Right cardiac atrium (tissue), 5 donors: ENCODE measurements around the gene RAPGEFL1. TPM values are rescaled to one million over a fixed set of nuclear protein-coding genes. Genes with fewer than 3 reads are reported as not detected.
"Not testable (repeated sequence)": the region's sequence is repeated elsewhere in the genome, so short reads cannot be mapped to it uniquely, and the experiment has no call there.

Experiments
- ATAC-seq, 2 donors: fragments of 200-7000 bp; cut with Tn5 transposase; one replicate each; pipeline versions ENCODE4 v1.8.0 to v1.9.1; 2020; ENCODE audit warnings: moderate library complexity in 2 of 2, mild to moderate bottlenecking in 1 of 2
- DNase-seq, 3 donors: peaks; one replicate each; pipeline ENCODE4 v3.0.0-alpha.2; 2020
- H3K27ac ChIP-seq: one replicate; pipeline ENCODE4 v1.5.1; 2013; ENCODE audit warnings: mild to moderate bottlenecking, low read length, control low read depth, moderate library complexity
- H3K27me3 ChIP-seq: one replicate; pipeline ENCODE4 v1.6.1; 2013; ENCODE audit not compliant: control insufficient read depth, insufficient read depth
- H3K4me1 ChIP-seq: one replicate; pipeline ENCODE4 v1.6.1; 2013; ENCODE audit warnings: low read length; ENCODE audit not compliant: control insufficient read depth, insufficient read depth
- H3K4me3 ChIP-seq: one replicate; pipeline ENCODE4 v1.5.1; 2013; ENCODE audit warnings: low read length, control low read depth
- H3K9me3 ChIP-seq: one replicate; pipeline ENCODE4 v1.6.1; 2013; ENCODE audit warnings: low read length; ENCODE audit not compliant: control insufficient read depth
- WGBS: extraction: QIAGEN DNeasy Blood & Tissue Kit; methylation state at CpG from one replicate; pipeline ENCODE4 v1.1.7; 2013; 5-methylcytosine and 5-hydroxymethylcytosine counted together
- intact Hi-C, 4 donors: fragments of 100-400 bp; cut with DNase I; formaldehyde crosslinking; loops; one replicate each; pipeline versions ENCODE4 v1.11.0 to v1.14.0; 2022 to 2023
- polyA plus RNA-seq: library from polyadenylated mRNA; stranded (reverse); fragments of 200-250 nt; gene quantifications from one replicate; pipeline ENCODE4 v1.2.3, GENCODE V29; 2013
- total RNA-seq, 4 donors: library from RNA; stranded (reverse); fragmentation: NEBNext Ultra II Directional; extraction: Animal tissue kit (Norgen Biotek cat#: 25700); gene quantifications; one replicate each; pipeline ENCODE4 v1.2.1, GENCODE V29; 2021
- donor health status: healthy with polysubstance abuse.
- donor health status: DM: no; HTN: yes; CAD: no.
- donor health status: DM: no; HTN: no; CAD: no.
- donor health status: DM: no; HTN: yes; CAD: no; lungs with severe emphysema.
- donor health status: DM: yes; HTN: yes; CAD: no.

The RAPGEFL1 gene
- total and polyA plus RNA-seq, 5 donors, result 2.7 to 5.6 (median 3.8) TPM

- Histone ChIP-seq H3K4me3 (no peak overlapping the region), H3K27me3 (no peaks in the 10 kb centered on the region), H3K4me1 (no peaks in the 10 kb centered on the region), H3K9me3 (no peaks in the 10 kb centered on the region), H3K27ac (no peak overlapping the region)
- 55% methylated on average over 2 of the region's 2 CpGs for WGBS
- ATAC-seq (no peak), DNase-seq (no peak)
- intact Hi-C loops, result loop anchor here in 1 of 4 donors (10.0 kb wide), 1 partner anchor 85 kb away; no protein-coding TSS in a partner anchor
Measured at GRCh38 chr17:40209404-40210093, 32.3 kb downstream of the RAPGEFL1 start.

- H3K27ac ChIP-seq, ATAC-seq, H3K4me3 ChIP-seq, DNase-seq, H3K27me3 ChIP-seq, H3K9me3 ChIP-seq, H3K4me1 ChIP-seq, intact Hi-C loops: not testable (repeated sequence)
- 75% methylated on average over 6 of the region's 6 CpGs for WGBS
Measured at GRCh38 chr17:40213914-40214313, 36.6 kb downstream of the RAPGEFL1 start.

- intact Hi-C loops, result no loop called here
- Histone ChIP-seq H3K9me3 (no peaks in the 10 kb centered on the region), H3K4me1 (peaks cover 3% of the 10 kb centered on the region), H3K4me3 (peak overlapping the region; percentile 97), H3K27me3 (no peaks in the 10 kb centered on the region), H3K27ac (peak overlapping the region; percentile 61)
- WGBS, result 78% methylated on average over 7 of the region's 7 CpGs
- no peak for DNase-seq
- ATAC-seq, result no peak
Measured at GRCh38 chr17:40218006-40218739, 40.9 kb downstream of the RAPGEFL1 start.

GRCh38 chr17:40218740-40219593 lies 41.7 kb downstream of the RAPGEFL1 start, which contains the start of gene WIPF2:
Gene WIPF2 (plus strand): TSS chr17:40219304. CDS start chr17:40256460, 37,156 bp downstream.
- Histone ChIP-seq H3K27ac (peak within 1 kb of the TSS; percentile 93), H3K4me1 (peaks cover 3% of the 10 kb centered on the region), H3K9me3 (no peaks in the 10 kb centered on the region), H3K27me3 (no peaks in the 10 kb centered on the region), H3K4me3 (peak within 1 kb of the TSS; percentile 97)
- WGBS, result 1% methylated on average over 59 of the region's 59 CpGs
- DNase-seq (peak; percentile 98), ATAC-seq (peak; percentile 98 to 99)
- intact Hi-C loops, result no loop called here

- Histone ChIP-seq H3K4me1 (peaks cover 3% of the 10 kb centered on the region), H3K4me3 (peak overlapping the region; percentile 97), H3K9me3 (no peaks in the 10 kb centered on the region), H3K27me3 (no peaks in the 10 kb centered on the region), H3K27ac (peak overlapping the region; percentile 68)
- intact Hi-C loops, result no loop called here
- DNase-seq (no peak), ATAC-seq (peak; percentile 53 to 61)
- WGBS, result 3% methylated on average over 24 of the region's 24 CpGs
Measured at GRCh38 chr17:40219594-40220338, 42.5 kb downstream of the RAPGEFL1 start.

- intact Hi-C loops, result no loop called here
- Histone ChIP-seq H3K4me1 (peaks cover 2% of the 10 kb centered on the region), H3K27ac (peak overlapping the region; percentile 48), H3K27me3 (no peaks in the 10 kb centered on the region), H3K4me3 (no peak overlapping the region), H3K9me3 (no peaks in the 10 kb centered on the region)
- DNase-seq (peak in 2 of 3 donors; percentile 56 to 69), ATAC-seq (peak; percentile 64 to 87)
- WGBS, result 49% methylated on average over 5 of the region's 5 CpGs
Measured at GRCh38 chr17:40224718-40225550, 47.7 kb downstream of the RAPGEFL1 start.

GRCh38 chr17:40229146-40229545 lies 51.9 kb downstream of the RAPGEFL1 start:
- H3K9me3 ChIP-seq, H3K27me3 ChIP-seq, H3K27ac ChIP-seq, ATAC-seq, H3K4me3 ChIP-seq, intact Hi-C loops, H3K4me1 ChIP-seq, DNase-seq: not testable (repeated sequence)
- 97% methylated on average over 14 of the region's 14 CpGs for WGBS

- Histone ChIP-seq H3K27ac (no peak overlapping the region), H3K27me3 (no peaks in the 10 kb centered on the region), H3K9me3 (no peaks in the 10 kb centered on the region), H3K4me3 (no peak overlapping the region), H3K4me1 (no peaks in the 10 kb centered on the region)
- no peak for ATAC-seq
- intact Hi-C loops, result no loop called here
- no peak for DNase-seq
- 87% methylated on average over 3 of the region's 3 CpGs for WGBS
Measured at GRCh38 chr17:40230670-40231069, 53.4 kb downstream of the RAPGEFL1 start.

GRCh38 chr17:40231928-40232327 lies 54.7 kb downstream of the RAPGEFL1 start:
- H3K4me3 ChIP-seq, H3K4me1 ChIP-seq, H3K27ac ChIP-seq, H3K9me3 ChIP-seq, H3K27me3 ChIP-seq, ATAC-seq, DNase-seq, intact Hi-C loops: not testable (repeated sequence)
- 95% methylated on average over 4 of the region's 4 CpGs for WGBS
